IPS-15b (cell line): ENCODE results near the gene GHR.

Experiments
- H3K27me3 ChIP-seq: one replicate; pipeline ENCODE4 v1.6.1; 2013; ENCODE audit warnings: low read length; ENCODE audit not compliant: control insufficient read depth, insufficient read depth
- H3K36me3 ChIP-seq: one replicate; pipeline ENCODE4 v1.6.1; 2013; ENCODE audit warnings: low read length; ENCODE audit not compliant: control insufficient read depth, insufficient read depth
- H3K4me1 ChIP-seq: one replicate; pipeline ENCODE4 v1.6.1; 2013; ENCODE audit warnings: mild to moderate bottlenecking, low read length; ENCODE audit not compliant: control insufficient read depth, insufficient read depth
- H3K4me3 ChIP-seq: one replicate; pipeline ENCODE4 v1.5.1; 2013; ENCODE audit warnings: low read depth, low read length
- H3K9ac ChIP-seq: one replicate; pipeline ENCODE4 v1.6.1; 2013; ENCODE audit warnings: low read depth, mild to moderate bottlenecking, low read length
- H3K9me3 ChIP-seq: one replicate; pipeline ENCODE4 v1.6.1; 2013; ENCODE audit warnings: mild to moderate bottlenecking, low read length; ENCODE audit not compliant: control insufficient read depth, insufficient read depth

Gene GHR

GRCh38 chr5:42423285-42424165, at the start of gene GHR:
Gene GHR (plus strand): TSS chr5:42423439. CDS start chr5:42565875, 142,436 bp downstream.
- H3K4me3 ChIP-seq: peak within 1 kb of the TSS; percentile 54
- H3K9me3 ChIP-seq: no peaks in the 10 kb centered on the region
- H3K9ac ChIP-seq: peak within 1 kb of the TSS; percentile 32
- no peaks in the 10 kb centered on the region for H3K36me3 ChIP-seq
- peaks cover 4% of the 10 kb centered on the region for H3K4me1 ChIP-seq
- H3K27me3 ChIP-seq: peaks cover 32% of the 10 kb centered on the region

- H3K9me3 ChIP-seq: peaks cover 3% of the 10 kb centered on the region
- no peaks in the 10 kb centered on the region for H3K27me3 ChIP-seq
- no peak overlapping the region for H3K4me3 ChIP-seq
- H3K4me1 ChIP-seq: no peaks in the 10 kb centered on the region
- H3K36me3 ChIP-seq: no peaks in the 10 kb centered on the region
- H3K9ac ChIP-seq: no peak overlapping the region
Observed at GRCh38 chr5:42374679-42375273, 48.5 kb upstream of the GHR start.

- Histone ChIP-seq H3K9ac (no peak overlapping the region), H3K4me1 (no peaks in the 10 kb centered on the region), H3K9me3 (peaks cover 3% of the 10 kb centered on the region), H3K27me3 (no peaks in the 10 kb centered on the region), H3K4me3 (no peak overlapping the region), H3K36me3 (no peaks in the 10 kb centered on the region)
Observed at GRCh38 chr5:42377496-42377895, 45.7 kb upstream of the GHR start.

GRCh38 chr5:42381973-42382372, 41.3 kb upstream of the GHR start:
- Histone ChIP-seq H3K36me3 (no peaks in the 10 kb centered on the region), H3K4me3 (no peak overlapping the region), H3K27me3 (no peaks in the 10 kb centered on the region), H3K4me1 (no peaks in the 10 kb centered on the region), H3K9me3 (no peaks in the 10 kb centered on the region), H3K9ac (no peak overlapping the region)

- no peaks in the 10 kb centered on the region for H3K9me3 ChIP-seq
Observed at GRCh38 chr5:42387563-42387962, 35.7 kb upstream of the GHR start.

GRCh38 chr5:42390115-42390514, 33.1 kb upstream of the GHR start:
- Histone ChIP-seq H3K9ac (no peak overlapping the region), H3K27me3 (no peaks in the 10 kb centered on the region), H3K4me3 (no peak overlapping the region), H3K4me1 (no peaks in the 10 kb centered on the region), H3K9me3 (no peaks in the 10 kb centered on the region), H3K36me3 (no peaks in the 10 kb centered on the region)

More at GRCh38 chr5:42387563-42387962, 35.7 kb upstream of the GHR start:
- Histone ChIP-seq H3K4me3 (no peak overlapping the region), H3K36me3 (no peaks in the 10 kb centered on the region), H3K9ac (no peak overlapping the region), H3K27me3 (no peaks in the 10 kb centered on the region), H3K4me1 (no peaks in the 10 kb centered on the region)

- H3K4me1 ChIP-seq: no peaks in the 10 kb centered on the region
- H3K27me3 ChIP-seq: no peaks in the 10 kb centered on the region
- no peak overlapping the region for H3K9ac ChIP-seq
- H3K36me3 ChIP-seq: no peaks in the 10 kb centered on the region
- no peak overlapping the region for H3K4me3 ChIP-seq
- H3K9me3 ChIP-seq: no peaks in the 10 kb centered on the region
Observed at GRCh38 chr5:42392917-42393316, 30.3 kb upstream of the GHR start.

- H3K27me3 ChIP-seq: no peaks in the 10 kb centered on the region
- H3K9ac ChIP-seq: no peak overlapping the region
- H3K4me1 ChIP-seq: no peaks in the 10 kb centered on the region
- H3K36me3 ChIP-seq: no peaks in the 10 kb centered on the region
- H3K4me3 ChIP-seq: no peak overlapping the region
- H3K9me3 ChIP-seq: no peaks in the 10 kb centered on the region
Observed at GRCh38 chr5:42396111-42396510, 27.1 kb upstream of the GHR start.

GRCh38 chr5:42397267-42397666, 26.0 kb upstream of the GHR start:
- Histone ChIP-seq H3K27me3 (no peaks in the 10 kb centered on the region), H3K9ac (no peak overlapping the region), H3K9me3 (no peaks in the 10 kb centered on the region), H3K36me3 (no peaks in the 10 kb centered on the region), H3K4me3 (no peak overlapping the region), H3K4me1 (no peaks in the 10 kb centered on the region)

- H3K4me1 ChIP-seq: no peaks in the 10 kb centered on the region
- no peaks in the 10 kb centered on the region for H3K36me3 ChIP-seq
- no peaks in the 10 kb centered on the region for H3K27me3 ChIP-seq
- H3K9me3 ChIP-seq: no peaks in the 10 kb centered on the region
- H3K4me3 ChIP-seq: no peak overlapping the region
- no peak overlapping the region for H3K9ac ChIP-seq
Observed at GRCh38 chr5:42399702-42400101, 23.5 kb upstream of the GHR start.

GRCh38 chr5:42400474-42400873, 22.8 kb upstream of the GHR start:
- no peak overlapping the region for H3K9ac ChIP-seq
- H3K9me3 ChIP-seq: no peaks in the 10 kb centered on the region
- no peaks in the 10 kb centered on the region for H3K36me3 ChIP-seq
- H3K4me3 ChIP-seq: no peak overlapping the region
- no peaks in the 10 kb centered on the region for H3K27me3 ChIP-seq
- no peaks in the 10 kb centered on the region for H3K4me1 ChIP-seq

GRCh38 chr5:42403236-42403635, 20.0 kb upstream of the GHR start:
- Histone ChIP-seq H3K9me3 (no peaks in the 10 kb centered on the region), H3K36me3 (no peaks in the 10 kb centered on the region), H3K27me3 (no peaks in the 10 kb centered on the region), H3K9ac (no peak overlapping the region), H3K4me1 (no peaks in the 10 kb centered on the region), H3K4me3 (no peak overlapping the region)
